Astrocyte of the cerebellum (primary cell): ENCODE measurements around the gene ELMOD3.

ENCODE experiments used
- DNase-seq: peaks from one replicate; pipeline ENCODE4 v3.0.0-alpha.2; 2011; ENCODE audit warnings: low read depth
- H3K4me3 ChIP-seq: 2 replicates; pipeline ENCODE4 v1.5.1; 2011; ENCODE audit warnings: mild to moderate bottlenecking, low read depth, low read length, moderate library complexity
- in situ Hi-C: cut with HindIII; loops from 2 replicates; pipeline ENCODE4 v1.10.0; 2017; ENCODE audit warnings: low sequenced_read_pairs
- TF ChIP-seq, protein P1 (sequence below): IDR thresholded peaks from 2 replicates; pipeline ENCODE4 v1.5.1; 2012; ENCODE audit warnings: low read length, low read depth, moderate library complexity, mild to moderate bottlenecking; ENCODE audit errors: missing control alignments

Gene ELMOD3

DNA sequence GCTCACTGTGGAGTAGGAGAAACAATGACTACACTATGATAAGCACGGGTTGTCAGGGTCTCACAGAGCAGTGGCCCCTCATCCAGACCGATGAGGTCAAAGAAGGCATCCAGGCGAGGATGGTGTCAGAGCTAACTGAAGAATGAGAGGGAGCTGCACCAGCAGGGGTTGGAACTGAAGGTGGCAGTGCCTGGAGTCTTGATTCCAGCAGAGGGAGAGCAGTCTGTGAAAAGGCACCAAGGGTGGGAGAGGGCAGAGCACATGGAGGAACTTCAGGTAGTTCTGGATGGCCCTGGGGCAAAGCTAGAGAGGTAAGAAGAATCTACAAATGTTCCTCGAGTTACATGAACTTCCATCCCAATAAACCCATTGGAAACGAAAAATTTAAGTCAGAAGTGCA lies 12.6 kb downstream of the ELMOD3 start:
- no peak for DNase-seq
- TF ChIP-seq, protein P1, sequence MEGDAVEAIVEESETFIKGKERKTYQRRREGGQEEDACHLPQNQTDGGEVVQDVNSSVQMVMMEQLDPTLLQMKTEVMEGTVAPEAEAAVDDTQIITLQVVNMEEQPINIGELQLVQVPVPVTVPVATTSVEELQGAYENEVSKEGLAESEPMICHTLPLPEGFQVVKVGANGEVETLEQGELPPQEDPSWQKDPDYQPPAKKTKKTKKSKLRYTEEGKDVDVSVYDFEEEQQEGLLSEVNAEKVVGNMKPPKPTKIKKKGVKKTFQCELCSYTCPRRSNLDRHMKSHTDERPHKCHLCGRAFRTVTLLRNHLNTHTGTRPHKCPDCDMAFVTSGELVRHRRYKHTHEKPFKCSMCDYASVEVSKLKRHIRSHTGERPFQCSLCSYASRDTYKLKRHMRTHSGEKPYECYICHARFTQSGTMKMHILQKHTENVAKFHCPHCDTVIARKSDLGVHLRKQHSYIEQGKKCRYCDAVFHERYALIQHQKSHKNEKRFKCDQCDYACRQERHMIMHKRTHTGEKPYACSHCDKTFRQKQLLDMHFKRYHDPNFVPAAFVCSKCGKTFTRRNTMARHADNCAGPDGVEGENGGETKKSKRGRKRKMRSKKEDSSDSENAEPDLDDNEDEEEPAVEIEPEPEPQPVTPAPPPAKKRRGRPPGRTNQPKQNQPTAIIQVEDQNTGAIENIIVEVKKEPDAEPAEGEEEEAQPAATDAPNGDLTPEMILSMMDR: no peak
- H3K4me3 ChIP-seq: no peak overlapping the region
- in situ Hi-C loops: no loop called here

DNA sequence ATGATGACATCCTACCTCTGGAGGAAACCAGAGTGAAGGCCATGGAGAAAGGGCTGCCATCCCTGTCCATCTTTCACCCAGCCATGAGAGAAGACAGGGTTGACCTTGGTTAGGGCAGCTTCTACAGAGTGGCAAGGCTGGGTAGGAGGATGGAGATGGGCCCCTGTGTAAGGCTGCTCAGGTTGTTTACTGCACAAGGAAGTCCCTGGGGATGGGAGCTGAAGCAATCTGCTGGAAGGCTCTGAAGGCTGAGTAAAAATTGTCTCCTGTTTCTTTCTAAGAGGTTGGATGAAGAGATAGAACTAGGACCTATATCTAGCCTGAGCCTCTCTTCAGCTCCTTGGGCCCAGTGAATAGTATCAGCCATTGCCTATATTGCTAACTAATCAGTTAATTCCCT lies 14.4 kb downstream of the ELMOD3 start:
- H3K4me3 ChIP-seq: no peak overlapping the region
- in situ Hi-C loops: no loop called here
- no peak for DNase-seq
- TF ChIP-seq, protein P1: no peak

DNA sequence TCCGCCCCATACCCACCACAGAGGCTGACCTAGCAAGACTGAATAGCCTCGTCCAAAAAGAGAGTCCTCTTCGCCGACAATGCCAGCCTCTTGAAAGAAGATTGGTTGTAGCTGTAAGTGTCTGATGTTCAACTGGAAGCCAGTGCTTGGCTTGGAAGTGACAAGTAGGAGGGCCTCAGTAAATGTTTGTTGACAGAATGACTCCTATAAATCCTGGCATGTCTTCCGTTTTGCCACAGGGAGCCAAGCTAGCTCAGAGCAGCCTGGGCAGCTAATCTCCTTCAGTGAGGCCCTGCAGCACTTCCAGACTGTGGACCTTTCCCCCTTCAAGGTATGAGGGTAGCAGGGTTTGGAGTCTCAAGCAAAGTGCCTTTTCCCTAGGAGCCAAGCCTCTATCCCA lies 14.9 kb downstream of the ELMOD3 start:
- TF ChIP-seq, protein P1: no peak
- in situ Hi-C loops: no loop called here
- no peak overlapping the region for H3K4me3 ChIP-seq

DNA sequence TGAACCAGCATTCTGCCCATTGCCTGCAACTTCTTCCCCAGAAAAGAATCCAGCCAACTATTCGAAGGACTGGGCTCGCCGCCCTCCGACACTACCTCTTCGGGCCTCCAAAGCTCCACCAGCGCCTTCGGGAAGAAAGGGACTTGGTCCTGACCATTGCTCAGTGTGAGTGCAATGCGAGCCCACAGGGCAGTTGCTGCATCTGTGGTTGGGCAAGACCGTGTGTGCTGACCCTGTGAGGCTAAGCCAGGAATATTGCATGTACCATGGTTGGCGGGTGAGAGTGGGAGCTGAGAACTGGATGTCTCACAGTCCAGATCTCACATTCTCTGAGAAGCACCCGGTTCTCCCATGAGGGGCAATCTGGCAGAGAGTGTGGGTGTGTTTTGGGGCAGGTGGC lies 16.5 kb downstream of the ELMOD3 start:
- DNase-seq: no peak
- in situ Hi-C loops: no loop called here
- no peak overlapping the region for H3K4me3 ChIP-seq
- TF ChIP-seq, protein P1: no peak

More for the DNA sequence above, 14.9 kb downstream of the ELMOD3 start:
- DNase-seq: no peak

DNA sequence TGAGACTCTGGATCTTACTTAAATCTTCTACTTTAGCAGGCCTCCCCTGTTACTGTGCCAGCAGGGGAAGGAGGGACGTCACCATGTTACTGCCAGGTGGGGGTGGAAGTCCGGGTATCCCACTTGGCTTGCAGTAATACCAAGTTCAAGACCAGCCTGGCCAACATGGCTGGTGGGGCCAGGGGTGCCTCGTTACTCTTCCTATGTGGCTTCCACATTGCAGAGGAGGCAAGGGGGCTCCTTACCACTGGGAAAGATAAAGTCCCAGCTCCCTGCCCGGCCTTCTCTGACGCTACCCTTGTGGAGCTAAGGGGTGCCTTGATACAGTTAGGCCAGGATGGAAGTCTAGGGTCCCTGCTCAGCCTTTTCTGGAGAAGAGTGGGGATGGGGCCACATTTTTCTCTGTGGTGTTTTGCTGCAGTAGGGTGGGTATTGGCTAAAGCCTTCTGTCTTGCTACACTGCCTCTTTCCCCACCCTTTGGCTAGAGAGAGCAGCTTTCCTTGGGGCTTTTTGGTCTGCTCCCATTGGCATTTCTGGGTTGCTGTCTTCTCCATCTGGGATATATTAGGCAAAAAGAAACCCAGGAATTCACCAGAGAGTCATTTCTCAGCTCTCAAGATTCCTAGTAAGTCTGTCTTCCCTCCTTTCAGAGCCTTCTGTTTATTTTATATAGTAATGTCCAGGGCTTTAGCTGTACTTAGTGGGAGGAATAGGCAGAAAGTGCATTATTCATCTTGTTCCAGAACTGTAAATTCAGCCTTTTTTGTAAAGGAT lies 21.9 kb downstream of the ELMOD3 start:
- DNase-seq: no peak
- H3K4me3 ChIP-seq: no peak overlapping the region
- in situ Hi-C loops: no loop called here
- TF ChIP-seq, protein P1: no peak

DNA sequence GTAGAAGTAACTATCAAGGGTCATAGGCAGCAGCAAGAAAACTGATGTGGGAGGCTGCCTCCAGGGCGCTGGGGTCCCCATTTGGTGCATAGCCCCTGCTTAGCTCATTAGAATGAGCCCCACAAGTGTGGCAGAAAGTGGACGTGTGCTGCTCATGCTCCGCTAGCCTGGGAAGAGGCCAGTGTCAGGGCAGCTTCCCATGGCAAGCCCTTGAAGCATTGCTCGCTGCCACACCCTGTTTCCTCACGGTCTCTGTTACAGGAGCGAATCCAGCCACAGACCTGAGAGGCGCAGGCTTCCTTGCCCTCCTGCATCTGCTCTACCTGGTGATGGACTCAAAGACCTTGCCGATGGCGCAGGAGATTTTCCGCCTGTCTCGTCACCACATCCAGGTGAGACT lies 22.5 kb downstream of the ELMOD3 start:
- in situ Hi-C loops: no loop called here
- TF ChIP-seq, protein P1: no peak
- DNase-seq: no peak
- H3K4me3 ChIP-seq: no peak overlapping the region
